Activated CD8-positive, alpha-beta memory T cell treated with anti-CD3 and anti-CD28 coated beads, Interleukin-2, amount 10 ng/mL, durations not matched to agents 7 days and 5 days (primary cell): ENCODE measurements around the gene TAS1R1. TPM values are rescaled to one million over a fixed set of nuclear protein-coding genes. Genes with fewer than 3 reads are reported as not detected.

Source experiments
- ATAC-seq: fragments of 150-1000 bp; cut with Tn5 transposase; one replicate; pipeline ENCODE4 v1.10.0; 2021; ENCODE audit warnings: moderate library complexity
- CTCF ChIA-PET: fragments of 350-600 bp; sonication (Branson Sonifier 250); formaldehyde crosslinking; loops from one replicate; lab custom pipeline; 2021; ENCODE audit warnings: antibody characterized with exemption; lab: Charles Lee
- DNase-seq: peaks from one replicate; pipeline ENCODE4 v3.0.0-alpha.2; 2020
- H3K27ac Mint-ChIP-seq: one replicate; pipeline ENCODE4 v1.8.0; 2021; ENCODE audit warnings: mild to moderate bottlenecking, mixed read lengths
- H3K27me3 Mint-ChIP-seq: one replicate; pipeline ENCODE4 v1.8.0; 2021; ENCODE audit warnings: mixed read lengths
- H3K36me3 Mint-ChIP-seq: one replicate; pipeline ENCODE4 v1.8.0; 2021; ENCODE audit warnings: mild to moderate bottlenecking, mixed read lengths
- H3K4me1 Mint-ChIP-seq: one replicate; pipeline ENCODE4 v1.8.0; 2021; ENCODE audit warnings: mixed read lengths
- H3K4me3 Mint-ChIP-seq: one replicate; pipeline ENCODE4 v1.8.0; 2021; ENCODE audit warnings: mild to moderate bottlenecking, moderate library complexity, mixed read lengths
- H3K9me3 Mint-ChIP-seq: one replicate; pipeline ENCODE4 v1.8.0; 2022; ENCODE audit warnings: low read depth, mixed read lengths
- total RNA-seq, 2 experiments: library from RNA; stranded (reverse); gene quantifications; one replicate each; pipeline ENCODE4 v1.2.3, GENCODE V29; 2021

Gene TAS1R1
- total RNA-seq, 2 experiments from 2014 or later: not detected

DNA sequence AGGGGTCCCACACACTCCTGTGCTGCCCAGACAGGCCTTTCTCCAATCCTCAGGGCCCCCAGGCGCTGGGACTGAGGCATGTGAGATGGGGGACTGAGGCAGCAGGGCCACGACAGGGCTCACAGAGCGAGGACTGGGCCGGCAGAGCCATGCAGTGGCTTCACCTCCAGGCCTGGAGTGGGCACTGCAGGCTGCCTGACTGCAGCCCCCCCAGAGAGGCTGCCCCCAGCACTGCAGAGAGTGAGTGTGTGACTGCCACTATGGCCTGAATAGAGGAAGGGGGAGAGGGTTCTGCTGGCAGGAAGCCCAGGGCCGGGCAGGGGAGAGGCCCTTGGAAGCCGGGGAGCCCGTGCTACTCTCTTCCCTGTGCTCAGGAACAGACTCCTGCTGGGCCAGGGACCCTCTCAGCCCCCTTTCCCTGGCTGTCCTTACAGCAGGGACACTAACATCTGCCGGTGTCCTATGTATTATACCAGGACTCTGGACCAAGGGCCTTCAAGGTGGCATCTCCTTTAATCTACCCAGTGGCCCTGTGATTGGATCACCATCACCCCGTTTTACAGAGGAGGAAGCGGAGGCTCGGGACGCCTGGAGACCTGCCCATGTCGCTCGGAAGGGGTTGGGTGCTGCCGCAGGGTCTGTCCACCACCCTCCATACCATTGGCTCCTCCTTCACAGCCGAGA is 43.4 kb upstream of the TAS1R1 start:
- CTCF ChIA-PET: interaction anchor here (0.5 to 1.2 kb wide), 3 partner anchors 10 to 25 kb away, joined by 3 read pairs; no protein-coding TSS in a partner anchor
- Mint-ChIP-seq H3K4me3 (no peak overlapping the region), H3K4me1 (no peaks in the 10 kb centered on the region), H3K36me3 (no peaks in the 10 kb centered on the region), H3K27ac (no peak overlapping the region), H3K9me3 (no peaks in the 10 kb centered on the region), H3K27me3 (no peaks in the 10 kb centered on the region)
- ATAC-seq: no peak
- DNase-seq: no peak

DNA sequence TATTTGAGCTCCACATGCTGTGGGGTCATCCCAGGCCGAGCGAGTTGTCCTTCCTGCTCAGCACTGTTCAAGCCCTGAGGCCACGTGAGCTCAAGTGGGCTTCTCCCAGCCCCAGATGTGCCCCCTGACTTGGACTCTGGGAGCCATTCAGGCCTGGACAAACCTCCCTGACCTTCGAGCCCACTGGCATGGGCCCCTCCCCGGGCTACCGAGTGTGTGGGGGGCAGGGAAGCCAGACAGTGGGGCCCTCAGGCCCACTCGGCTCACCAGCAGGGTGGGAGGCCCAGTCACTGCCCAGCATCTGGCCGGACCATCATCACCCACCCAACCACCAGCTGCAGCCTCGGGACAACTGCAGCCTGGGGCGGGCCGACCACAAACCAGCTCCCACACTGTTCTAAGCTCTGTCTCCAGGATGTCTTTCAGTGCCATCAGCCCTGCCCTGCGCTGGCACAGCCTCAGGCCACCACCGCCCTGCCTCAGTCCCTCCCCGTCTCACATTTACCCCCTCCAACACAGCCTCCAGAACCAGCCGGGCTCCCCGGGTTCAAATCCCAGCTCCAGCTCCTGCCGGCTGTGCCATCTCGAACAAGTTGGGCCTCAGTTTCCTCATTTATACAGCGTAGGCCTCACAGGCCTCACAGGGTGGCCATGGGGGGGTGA is 42.7 kb upstream of the TAS1R1 start:
- H3K27ac Mint-ChIP-seq: no peak overlapping the region
- ATAC-seq: no peak
- CTCF ChIA-PET: interaction anchor here (0.5 to 1.2 kb wide), 3 partner anchors 9 to 26 kb away, joined by 3 read pairs; no protein-coding TSS in a partner anchor

DNA sequence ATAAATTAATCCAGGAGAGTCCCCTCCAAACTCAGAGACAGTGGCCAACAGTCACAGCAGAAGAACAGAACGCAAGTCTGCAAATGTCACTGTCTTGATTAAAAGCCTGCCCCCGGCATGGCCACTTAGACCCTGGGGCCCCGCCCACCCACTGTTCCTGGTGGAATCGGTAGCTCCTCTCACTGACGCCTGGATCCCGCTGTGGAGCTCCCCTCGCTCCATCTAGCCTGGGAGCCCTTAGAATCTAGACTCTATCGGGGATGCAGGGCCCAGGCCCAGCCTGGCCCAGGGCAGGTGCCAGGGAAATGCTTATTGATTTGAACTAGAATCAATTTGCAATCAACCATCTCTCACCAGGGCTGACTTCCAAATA is 42.2 kb upstream of the TAS1R1 start:
- CTCF ChIA-PET: interaction anchor here (0.8 to 1.2 kb wide), 2 partner anchors 9 to 10 kb away, joined by 3 read pairs; no protein-coding TSS in a partner anchor
- H3K36me3 Mint-ChIP-seq: no peaks in the 10 kb centered on the region
- no peaks in the 10 kb centered on the region for H3K27me3 Mint-ChIP-seq
- no peak for DNase-seq
- H3K4me3 Mint-ChIP-seq: no peak overlapping the region
- H3K27ac Mint-ChIP-seq: no peak overlapping the region
- no peak for ATAC-seq
- no peaks in the 10 kb centered on the region for H3K4me1 Mint-ChIP-seq
- H3K9me3 Mint-ChIP-seq: no peaks in the 10 kb centered on the region

More for the DNA sequence above, 42.7 kb upstream of the TAS1R1 start:
- no peak overlapping the region for H3K4me3 Mint-ChIP-seq
- no peak for DNase-seq
- H3K27me3 Mint-ChIP-seq: no peaks in the 10 kb centered on the region
- H3K4me1 Mint-ChIP-seq: no peaks in the 10 kb centered on the region
- H3K36me3 Mint-ChIP-seq: no peaks in the 10 kb centered on the region
- no peaks in the 10 kb centered on the region for H3K9me3 Mint-ChIP-seq

DNA sequence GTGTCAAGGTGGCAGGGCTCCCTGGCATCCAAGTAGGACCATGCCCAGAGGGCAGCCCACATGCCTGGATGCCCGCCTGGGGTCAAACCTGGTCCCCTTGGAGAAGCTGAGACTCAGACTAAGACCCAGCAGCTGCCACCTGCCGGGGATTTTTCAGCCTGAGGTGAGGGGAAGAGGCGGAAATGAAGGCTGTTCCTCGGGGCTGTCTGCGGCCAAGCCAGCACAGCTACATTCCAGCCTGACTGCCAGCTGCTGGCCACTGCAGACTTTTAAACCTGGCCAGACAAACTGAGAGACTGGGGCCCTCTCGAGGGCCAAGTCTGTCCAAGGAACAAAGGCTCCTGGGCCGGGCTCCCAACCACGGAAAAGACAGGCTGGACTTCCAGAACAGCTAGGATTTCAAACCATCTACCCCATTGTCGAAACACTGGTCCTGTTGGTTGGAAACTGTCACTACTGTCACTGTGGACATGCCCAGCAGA is 41.7 kb upstream of the TAS1R1 start:
- no peaks in the 10 kb centered on the region for H3K36me3 Mint-ChIP-seq
- H3K4me1 Mint-ChIP-seq: no peaks in the 10 kb centered on the region
- no peak for ATAC-seq
- no peak for DNase-seq
- no peaks in the 10 kb centered on the region for H3K27me3 Mint-ChIP-seq
- no peak overlapping the region for H3K27ac Mint-ChIP-seq
- CTCF ChIA-PET: interaction anchor here (0.7 to 0.8 kb wide), 2 partner anchors 10 to 41 kb away, joined by 3 read pairs; partner anchors contain the start of genes NOL9 and TAS1R1
- H3K4me3 Mint-ChIP-seq: no peak overlapping the region
- no peaks in the 10 kb centered on the region for H3K9me3 Mint-ChIP-seq

DNA sequence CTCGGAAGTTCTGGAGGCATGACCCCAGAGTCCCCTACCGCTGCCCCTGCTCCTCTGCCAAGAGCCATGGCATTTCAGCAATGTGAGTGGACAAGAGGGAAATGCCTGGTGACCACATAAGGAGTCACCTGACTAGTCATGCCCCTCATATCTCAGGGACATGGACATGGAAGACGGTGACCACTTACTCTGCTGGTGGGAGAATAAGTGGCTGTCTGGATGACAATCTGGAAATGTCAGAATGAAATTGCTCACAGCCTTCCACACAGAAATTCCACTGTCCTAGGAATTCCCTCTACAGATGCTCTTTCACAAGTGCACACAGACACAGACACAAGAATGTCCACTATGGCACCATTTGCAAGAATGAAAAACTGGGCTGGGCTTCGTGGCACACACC is 39.3 kb upstream of the TAS1R1 start:
- Mint-ChIP-seq H3K4me1 (no peaks in the 10 kb centered on the region), H3K9me3 (no peaks in the 10 kb centered on the region), H3K27me3 (no peaks in the 10 kb centered on the region), H3K36me3 (no peaks in the 10 kb centered on the region), H3K4me3 (no peak overlapping the region), H3K27ac (no peak overlapping the region)
- ATAC-seq (no peak), DNase-seq (no peak)
- CTCF ChIA-PET: no interaction called here

DNA sequence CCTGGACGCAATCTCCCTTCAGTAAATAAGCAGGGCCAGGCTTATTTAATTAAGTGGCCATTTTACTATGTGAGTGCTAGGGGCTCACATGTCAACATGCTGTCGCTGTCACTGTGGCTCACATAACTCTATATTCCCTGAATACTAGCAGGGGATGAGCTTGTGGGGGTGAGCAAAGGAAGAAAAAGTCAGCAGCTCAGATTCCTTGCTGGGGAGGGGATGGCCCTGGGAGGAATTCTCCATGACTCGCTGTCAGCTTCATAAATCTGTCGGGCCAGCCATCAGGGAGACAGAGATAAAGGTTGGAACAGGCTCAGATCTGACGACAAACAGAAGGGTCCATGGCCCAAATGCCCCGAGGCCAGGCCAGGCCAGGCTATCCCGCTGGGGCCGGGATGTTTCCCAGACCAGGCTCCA is 37.7 kb upstream of the TAS1R1 start:
- DNase-seq (no peak), ATAC-seq (no peak)
- H3K4me3 Mint-ChIP-seq: no peak overlapping the region
- H3K9me3 Mint-ChIP-seq: no peaks in the 10 kb centered on the region
- no peak overlapping the region for H3K27ac Mint-ChIP-seq
- peaks cover 4% of the 10 kb centered on the region for H3K4me1 Mint-ChIP-seq
- CTCF ChIA-PET: interaction anchor here (0.7 kb wide), 1 partner anchor 152 kb away, joined by 3 read pairs; no protein-coding TSS in a partner anchor
- no peaks in the 10 kb centered on the region for H3K36me3 Mint-ChIP-seq
- H3K27me3 Mint-ChIP-seq: no peaks in the 10 kb centered on the region

DNA sequence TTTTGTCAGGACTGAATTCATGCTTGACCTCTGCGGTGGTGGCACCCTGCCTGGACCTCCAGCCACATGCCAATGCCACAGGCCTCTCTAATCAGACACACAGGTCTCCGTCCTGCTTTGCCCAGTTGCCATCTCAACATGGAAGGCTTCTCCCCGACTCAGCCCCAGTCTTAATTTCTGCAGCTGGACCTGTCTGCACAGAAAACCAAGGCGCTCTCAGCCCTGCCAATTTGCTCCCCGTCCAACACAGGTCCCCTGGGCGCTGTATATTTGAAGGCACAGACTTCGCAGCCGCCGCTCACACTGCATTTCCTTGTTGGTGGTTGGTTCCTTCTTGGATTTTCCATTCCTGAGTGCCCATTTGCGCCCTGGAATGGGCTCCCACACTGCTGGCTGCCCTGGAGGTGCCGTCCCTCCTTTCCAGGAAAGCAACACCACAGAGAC is 35.6 kb upstream of the TAS1R1 start:
- CTCF ChIA-PET: no interaction called here

DNA sequence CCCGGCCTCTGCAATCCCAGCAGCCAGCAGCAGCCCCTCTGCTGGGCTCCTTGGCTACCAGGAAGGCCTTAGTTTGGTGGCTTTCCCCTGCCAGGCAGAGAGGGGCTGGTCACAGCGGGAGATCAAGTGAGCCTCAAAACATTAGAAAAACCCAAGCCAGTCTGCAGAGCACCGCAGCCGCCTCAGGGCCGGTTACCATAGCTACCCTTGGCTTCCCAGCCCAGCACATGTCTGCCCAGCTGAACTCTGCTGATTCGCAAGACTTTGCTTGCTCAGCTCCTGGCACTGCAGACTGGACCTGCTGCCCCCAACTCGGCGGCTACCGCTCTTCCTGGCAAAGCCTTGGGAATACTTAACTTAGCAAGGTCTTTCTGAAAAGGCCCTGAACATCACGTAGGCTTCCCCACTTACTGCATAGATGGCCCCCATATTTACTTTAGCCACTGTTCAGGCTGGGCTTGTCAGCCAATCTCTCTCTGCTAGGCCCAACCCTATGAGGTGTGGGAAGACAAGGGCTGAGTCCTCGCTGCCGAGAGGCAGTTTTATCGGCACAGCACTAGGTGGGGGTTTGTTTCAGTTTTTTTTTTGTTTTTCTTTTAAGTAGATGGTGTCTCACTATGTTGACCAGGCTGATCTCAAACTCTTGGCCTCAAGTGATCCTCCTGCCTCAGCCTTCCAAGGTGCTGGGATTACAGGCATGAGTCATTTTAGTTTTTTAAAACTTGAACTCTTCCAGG is 35.0 kb upstream of the TAS1R1 start:
- no peak overlapping the region for H3K27ac Mint-ChIP-seq
- no peak for ATAC-seq

More for the DNA sequence above, 35.6 kb upstream of the TAS1R1 start:
- DNase-seq (no peak), ATAC-seq (no peak)
- Mint-ChIP-seq H3K27ac (no peak overlapping the region), H3K9me3 (no peaks in the 10 kb centered on the region), H3K36me3 (no peaks in the 10 kb centered on the region), H3K27me3 (no peaks in the 10 kb centered on the region), H3K4me3 (no peak overlapping the region), H3K4me1 (peaks cover 4% of the 10 kb centered on the region)

DNA sequence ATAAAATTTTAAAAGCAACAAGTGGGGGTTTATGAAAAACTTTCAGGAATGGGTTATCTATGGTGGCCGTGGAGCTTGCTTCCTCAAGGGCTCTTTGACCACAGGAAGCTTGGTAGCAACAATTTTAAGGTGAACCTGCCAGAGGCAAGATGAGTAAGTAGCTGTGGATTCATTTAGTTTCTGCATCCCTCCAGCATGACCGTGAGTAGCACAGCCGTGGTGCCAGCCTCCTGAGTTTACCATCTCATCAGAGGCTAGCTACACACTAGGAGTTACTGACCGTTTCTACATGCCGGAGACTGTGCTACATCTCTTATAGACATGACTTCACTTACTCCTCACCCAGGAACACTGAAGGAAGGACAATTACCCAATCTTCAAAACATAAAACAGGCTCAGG is 33.6 kb upstream of the TAS1R1 start:
- Mint-ChIP-seq H3K27me3 (no peaks in the 10 kb centered on the region), H3K4me3 (no peak overlapping the region), H3K27ac (peak overlapping the region; percentile 24), H3K36me3 (peaks cover 10% of the 10 kb centered on the region), H3K9me3 (no peaks in the 10 kb centered on the region), H3K4me1 (peaks cover 4% of the 10 kb centered on the region)
- DNase-seq (no peak), ATAC-seq (no peak)
- CTCF ChIA-PET: interaction anchor here (0.9 to 2.7 kb wide), 6 partner anchors 9 to 125 kb away, joined by 3 to 12 read pairs (median 4); partner anchors contain the start of genes NOL9, PLEKHG5 and TAS1R1

More for the DNA sequence above, 35.0 kb upstream of the TAS1R1 start:
- peaks cover 4% of the 10 kb centered on the region for H3K4me1 Mint-ChIP-seq
- no peaks in the 10 kb centered on the region for H3K36me3 Mint-ChIP-seq
- no peaks in the 10 kb centered on the region for H3K27me3 Mint-ChIP-seq
- DNase-seq: no peak
- H3K4me3 Mint-ChIP-seq: no peak overlapping the region
- CTCF ChIA-PET: interaction anchor here (2.7 kb wide), 1 partner anchor 30 kb away, joined by 12 read pairs; the partner anchor contains the start of gene PLEKHG5
- H3K9me3 Mint-ChIP-seq: no peaks in the 10 kb centered on the region

DNA sequence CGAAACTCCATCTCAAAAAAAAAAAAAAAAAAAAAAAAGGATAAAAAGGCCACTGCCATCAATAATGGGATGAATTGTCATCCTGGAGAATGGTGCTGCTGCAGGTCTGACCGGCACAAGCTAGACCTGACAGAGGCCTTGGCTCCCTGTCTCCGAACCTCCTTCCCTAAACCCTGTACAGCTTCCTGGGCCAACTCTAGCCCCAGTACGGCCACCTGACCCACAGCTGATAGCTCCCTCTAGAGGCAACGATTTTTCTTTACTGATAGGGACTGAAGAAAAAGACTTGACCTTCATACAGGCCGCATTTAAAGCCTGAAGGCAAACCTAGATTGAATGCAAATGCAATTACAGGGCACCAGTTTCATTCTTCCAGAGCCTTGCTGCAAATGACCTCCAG is 31.5 kb upstream of the TAS1R1 start:
- no peak for ATAC-seq
- CTCF ChIA-PET: interaction anchor here (0.7 to 2.1 kb wide), 13 partner anchors 8 to 88 kb away, joined by 3 to 6 read pairs (median 3); partner anchors contain the start of genes NOL9 and TAS1R1
- H3K9me3 Mint-ChIP-seq: no peaks in the 10 kb centered on the region

DNA sequence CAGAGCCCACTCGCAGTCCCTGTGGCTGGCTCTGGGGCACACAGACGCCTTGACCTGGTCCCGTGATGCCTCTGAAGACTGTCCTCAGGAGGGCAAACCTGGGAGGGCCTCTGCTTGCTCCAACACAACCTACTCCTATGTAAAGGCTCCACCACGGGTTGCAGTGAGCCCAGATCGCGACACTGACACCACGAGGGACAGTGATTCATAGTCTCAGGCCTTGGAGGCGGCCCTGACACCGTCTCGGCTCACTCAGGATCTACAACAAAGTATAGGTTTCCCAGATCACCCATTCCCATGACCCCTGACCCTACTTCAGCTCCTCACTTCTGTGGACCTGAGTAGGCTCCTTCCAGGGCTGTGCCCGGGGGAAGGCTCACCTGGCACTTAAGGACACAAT is 28.8 kb upstream of the TAS1R1 start:
- CTCF ChIA-PET: interaction anchor here (1.1 kb wide), 1 partner anchor 37 kb away, joined by 3 read pairs; no protein-coding TSS in a partner anchor
- DNase-seq (no peak), ATAC-seq (no peak)
- Mint-ChIP-seq H3K9me3 (no peaks in the 10 kb centered on the region), H3K4me1 (peaks cover 4% of the 10 kb centered on the region), H3K36me3 (peaks cover 31% of the 10 kb centered on the region), H3K4me3 (no peak overlapping the region), H3K27me3 (no peaks in the 10 kb centered on the region), H3K27ac (no peak overlapping the region)

More for the DNA sequence above, 31.5 kb upstream of the TAS1R1 start:
- H3K27me3 Mint-ChIP-seq: no peaks in the 10 kb centered on the region
- H3K36me3 Mint-ChIP-seq: peaks cover 19% of the 10 kb centered on the region
- DNase-seq: no peak
- no peak overlapping the region for H3K27ac Mint-ChIP-seq
- H3K4me3 Mint-ChIP-seq: no peak overlapping the region
- H3K4me1 Mint-ChIP-seq: peaks cover 4% of the 10 kb centered on the region

DNA sequence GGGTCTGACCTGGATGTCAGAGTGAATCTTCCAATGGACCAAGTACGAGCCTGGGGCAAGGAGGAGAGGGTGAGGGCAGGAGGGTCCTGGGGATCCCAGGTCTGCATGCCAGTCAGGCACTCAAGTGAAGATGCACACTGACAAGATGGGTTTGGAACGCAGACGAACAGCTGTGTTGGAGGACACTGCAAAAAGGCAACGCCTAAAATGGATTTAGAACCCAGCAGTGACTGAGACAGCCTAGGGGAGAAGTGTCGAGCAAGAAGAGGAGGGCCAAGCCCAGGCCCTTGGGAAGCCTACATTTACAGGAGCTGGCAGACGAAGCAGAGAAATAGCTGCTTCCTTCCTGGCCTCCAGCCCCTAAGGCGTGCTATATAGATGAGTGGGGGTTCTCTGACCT is 26.6 kb upstream of the TAS1R1 start:
- H3K4me1 Mint-ChIP-seq: no peaks in the 10 kb centered on the region
- CTCF ChIA-PET: interaction anchor here (1.6 kb wide), 1 partner anchor 39 kb away, joined by 3 read pairs; no protein-coding TSS in a partner anchor
- H3K36me3 Mint-ChIP-seq: peaks cover 45% of the 10 kb centered on the region
- no peaks in the 10 kb centered on the region for H3K9me3 Mint-ChIP-seq
- ATAC-seq (no peak), DNase-seq (no peak)
- H3K27ac Mint-ChIP-seq: no peak overlapping the region
- no peaks in the 10 kb centered on the region for H3K27me3 Mint-ChIP-seq
- no peak overlapping the region for H3K4me3 Mint-ChIP-seq
